ENCODE results near the gene ZNF205.

Gene ZNF205

DNA sequence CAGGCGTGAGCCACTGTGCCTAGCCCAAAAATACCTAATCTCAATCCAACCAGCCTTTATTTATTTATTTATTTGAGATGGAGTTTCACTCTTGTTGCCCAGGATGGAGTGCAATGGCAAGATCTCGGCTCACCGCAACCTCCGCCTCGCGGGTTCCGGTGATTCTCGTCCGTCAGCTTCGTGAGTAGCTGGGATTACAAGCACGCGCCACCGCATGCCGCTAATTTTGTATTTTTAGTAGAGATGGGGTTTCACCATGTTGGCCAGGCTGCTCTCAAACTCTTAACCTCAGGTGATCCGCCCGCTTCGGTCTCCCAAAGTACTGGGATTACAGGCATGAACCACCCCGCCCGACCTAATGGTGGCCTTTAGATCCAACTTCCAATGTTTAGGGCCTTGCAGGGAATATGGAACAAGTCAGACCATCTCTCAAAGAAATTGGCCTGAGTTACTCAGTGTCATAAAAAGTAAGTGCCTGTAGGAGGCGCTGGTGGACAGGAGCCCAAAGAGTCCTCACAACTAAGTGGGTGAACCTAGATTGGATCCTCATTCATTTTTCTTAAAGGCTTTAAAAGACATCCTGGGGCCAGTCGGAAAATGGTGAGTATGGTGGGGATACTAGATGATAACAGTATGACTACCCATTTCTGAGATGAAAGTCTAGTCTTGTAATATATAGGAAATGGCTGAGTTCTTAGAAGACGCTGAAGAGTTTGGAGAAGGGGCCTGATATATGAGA is 17.9 kb upstream of the ZNF205 start:
- no peak for DNase-seq
- no peak overlapping the region for H3K4me3 Mint-ChIP-seq
- H3K36me3 Mint-ChIP-seq (ENCODE audit: low read depth) = no peaks in the 10 kb centered on the region
- no peaks in the 10 kb centered on the region for H3K9me3 Mint-ChIP-seq
- H3K27ac Mint-ChIP-seq = no peak overlapping the region
- TF ChIP-seq CTCF (IDR thresholded peaks at IDR 0.05) = peak; percentile 12
- peaks cover 31% of the 10 kb centered on the region for H3K27me3 Mint-ChIP-seq (ENCODE audit: low read depth, poor library complexity)
- H3K4me1 Mint-ChIP-seq = peaks cover 52% of the 10 kb centered on the region

- H3K27ac Mint-ChIP-seq = no peak overlapping the region
- H3K9me3 Mint-ChIP-seq = no peaks in the 10 kb centered on the region
- H3K36me3 Mint-ChIP-seq (ENCODE audit: low read depth) = no peaks in the 10 kb centered on the region
- DNase-seq = no peak
- H3K27me3 Mint-ChIP-seq (ENCODE audit: low read depth, poor library complexity) = peaks cover 42% of the 10 kb centered on the region
- H3K4me1 Mint-ChIP-seq = peaks cover 57% of the 10 kb centered on the region
- TF ChIP-seq CTCF (IDR thresholded peaks at IDR 0.05) = no peak
- H3K4me3 Mint-ChIP-seq = no peak overlapping the region
Observed at GRCh38 chr16:3095869-3096268, 16.5 kb upstream of the ZNF205 start.

DNA sequence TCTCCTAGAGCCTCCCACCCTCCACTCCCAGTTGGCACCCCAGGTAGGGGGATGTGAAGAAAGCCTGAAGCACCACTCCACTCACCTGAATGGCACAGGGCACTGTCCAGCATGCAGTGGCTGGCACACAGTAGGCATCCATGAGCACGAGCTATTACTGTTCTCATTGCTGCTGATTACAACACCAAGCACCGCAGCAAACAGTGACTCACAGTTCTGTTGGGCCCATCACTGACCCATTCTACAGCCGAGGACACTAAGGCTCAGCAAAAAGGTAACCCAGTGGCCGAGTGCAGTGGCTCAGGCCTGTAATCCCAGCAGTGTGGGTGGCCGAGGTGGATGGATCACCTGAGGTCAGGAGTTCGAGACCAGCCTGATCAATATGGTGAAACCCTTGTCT is 16.0 kb upstream of the ZNF205 start:
- H3K4me3 Mint-ChIP-seq = no peak overlapping the region
- peaks cover 47% of the 10 kb centered on the region for H3K27me3 Mint-ChIP-seq (ENCODE audit: low read depth, poor library complexity)
- H3K4me1 Mint-ChIP-seq = peaks cover 59% of the 10 kb centered on the region
- H3K9me3 Mint-ChIP-seq = no peaks in the 10 kb centered on the region
- TF ChIP-seq CTCF (IDR thresholded peaks at IDR 0.05) = no peak
- H3K36me3 Mint-ChIP-seq (ENCODE audit: low read depth) = no peaks in the 10 kb centered on the region
- DNase-seq = no peak
- no peak overlapping the region for H3K27ac Mint-ChIP-seq

DNA sequence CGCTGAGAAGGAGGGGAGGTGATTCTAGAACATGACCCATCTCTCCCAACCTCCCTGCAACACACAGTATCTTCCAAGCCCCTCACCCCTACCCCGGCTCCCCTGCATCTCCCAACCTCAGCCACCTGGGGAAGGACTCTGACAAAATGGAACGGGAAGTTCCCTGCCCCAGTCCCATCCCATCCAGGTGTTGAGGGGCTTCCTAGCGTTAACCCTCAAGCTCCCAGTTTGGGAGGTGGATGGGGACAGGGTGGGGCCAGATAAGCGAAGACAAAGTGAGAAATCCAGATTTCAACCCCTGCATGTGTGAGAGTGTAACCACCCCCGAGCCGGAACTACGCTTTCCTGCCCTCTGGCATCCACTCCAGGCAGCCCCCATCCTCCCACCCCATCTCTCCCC is 15.1 kb upstream of the ZNF205 start:
- Mint-ChIP-seq H3K27me3 (ENCODE audit: low read depth, poor library complexity) (peaks cover 48% of the 10 kb centered on the region), H3K9me3 (no peaks in the 10 kb centered on the region), H3K4me3 (peak overlapping the region; percentile 64), H3K27ac (peak overlapping the region; percentile 69), H3K36me3 (ENCODE audit: low read depth) (no peaks in the 10 kb centered on the region), H3K4me1 (peaks cover 58% of the 10 kb centered on the region)
- peak; percentile 37 for DNase-seq
- no peak for TF ChIP-seq CTCF (IDR thresholded peaks at IDR 0.05)

- Mint-ChIP-seq H3K4me1 (peaks cover 59% of the 10 kb centered on the region), H3K27me3 (ENCODE audit: low read depth, poor library complexity) (peaks cover 58% of the 10 kb centered on the region), H3K9me3 (no peaks in the 10 kb centered on the region), H3K4me3 (peak within 1 kb of the TSS; percentile 84), H3K27ac (no peak within 1 kb of the TSS), H3K36me3 (ENCODE audit: low read depth) (no peaks in the 10 kb centered on the region)
- TF ChIP-seq CTCF (IDR thresholded peaks at IDR 0.05) = no peak
- no peak for DNase-seq
Observed at GRCh38 chr16:3098459-3099394, 13.7 kb upstream of the ZNF205 start, which contains the start of gene ZSCAN10. ZSCAN10 (minus strand) TSS chr16:3099294; CDS start chr16:3092937, 6,357 bp downstream.
